Muscle of leg (tissue), 11 donors: ENCODE measurements around the gene PIEZO1. TPM values are rescaled to one million over a fixed set of nuclear protein-coding genes. Genes with fewer than 3 reads are reported as not detected.

Experiments
- DNase-seq: peaks from one replicate; pipeline ENCODE4 v3.0.0; 2013
- H3K27ac ChIP-seq: one replicate; pipeline ENCODE4 v1.5.1; 2013; ENCODE audit warnings: mild to moderate bottlenecking, low read length, control low read depth
- H3K27me3 ChIP-seq: one replicate; pipeline ENCODE4 v1.6.1; 2013; ENCODE audit warnings: low read length; ENCODE audit not compliant: control insufficient read depth, insufficient read depth
- H3K36me3 ChIP-seq: one replicate; pipeline ENCODE4 v1.6.1; 2013; ENCODE audit warnings: low read length; ENCODE audit not compliant: control insufficient read depth, insufficient read depth
- H3K4me1 ChIP-seq: one replicate; pipeline ENCODE4 v1.6.1; 2013; ENCODE audit warnings: low read length; ENCODE audit not compliant: control insufficient read depth, insufficient read depth
- H3K4me3 ChIP-seq: one replicate; pipeline ENCODE4 v1.5.1; 2013; ENCODE audit warnings: low read length, control low read depth
- H3K9me3 ChIP-seq: replicated peaks from 2 replicates; pipeline ENCODE4 v1.6.1; 2013; ENCODE audit warnings: low read depth, low read length; ENCODE audit not compliant: control insufficient read depth
- WGBS: methylation state at CpG from one replicate; pipeline ENCODE4 v1.1.5; 2013; ENCODE audit warnings: missing lambda C conversion rate; ENCODE audit not compliant: insufficient coverage; 5-methylcytosine and 5-hydroxymethylcytosine counted together
- polyA plus RNA-seq, 8 donors: library from polyadenylated mRNA; unstranded; fragments of 120-200 nt; gene quantifications; one replicate each; pipeline versions ENCODE4 v1.2.1 to v1.2.3, GENCODE V29; 2013; ENCODE audit warnings: inconsistent platforms in 1 of 8, low replicate concordance in 1 of 8; ENCODE audit not compliant: insufficient read length in 8 of 8, insufficient read depth in 1 of 8
- total RNA-seq: library from RNA; stranded (reverse); fragments of 120-200 nt; gene quantifications from one replicate; pipeline ENCODE4 v1.2.4, GENCODE V29; 2013

The PIEZO1 gene
- total and polyA plus RNA-seq, 9 donors = 48.6 to 75.6 (median 59.3) TPM

DNA sequence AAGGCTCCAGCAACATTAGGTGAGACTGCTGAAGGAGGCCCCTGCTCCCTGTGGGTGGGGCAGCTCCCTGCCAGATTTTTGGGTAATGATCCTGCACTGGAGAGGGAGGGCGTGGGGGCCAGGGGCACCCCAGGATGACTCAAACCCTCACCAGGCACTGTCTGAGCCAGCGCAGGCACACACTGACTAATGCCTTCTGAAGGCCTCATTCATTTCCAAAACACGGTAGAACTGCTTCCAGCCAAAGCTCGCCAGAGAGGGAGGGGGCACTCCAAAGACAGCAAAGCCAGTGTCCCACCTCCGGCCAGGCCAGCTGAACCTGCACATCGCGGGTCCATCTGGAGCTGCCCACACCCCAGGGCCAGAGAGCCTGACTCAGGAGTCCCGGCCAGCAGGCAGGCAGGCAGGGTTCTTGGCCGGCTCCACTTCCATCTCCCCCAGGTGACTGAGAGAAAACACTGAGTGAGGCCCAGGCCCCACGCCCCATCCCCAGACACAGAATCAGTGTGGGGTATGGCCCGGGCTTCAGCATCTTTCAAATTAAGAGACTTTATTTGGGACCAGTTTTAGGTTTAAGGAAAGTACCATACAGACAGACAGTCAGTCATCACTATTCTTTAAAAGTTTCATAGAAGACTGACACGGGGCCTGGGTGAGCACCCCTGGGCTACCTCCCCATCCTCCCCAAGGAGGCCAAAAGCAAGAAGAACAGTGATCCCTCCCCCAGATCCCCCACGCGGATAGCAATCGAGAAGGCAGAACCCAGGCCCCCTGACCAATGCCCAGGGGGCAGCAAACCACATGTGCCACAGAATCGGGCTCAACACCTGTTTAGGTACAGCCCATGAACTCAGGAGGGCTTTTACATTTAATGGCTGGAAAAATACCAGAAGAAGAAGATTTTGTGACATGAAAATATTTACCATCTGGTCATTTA lies 2.3 kb downstream of the PIEZO1 start:
- DNase-seq = no peak
- Histone ChIP-seq H3K9me3 (no peaks in the 10 kb centered on the region), H3K27me3 (peaks cover 44% of the 10 kb centered on the region), H3K36me3 (no peaks in the 10 kb centered on the region), H3K27ac (peak overlapping the region; percentile 74), H3K4me3 (peak overlapping the region; percentile 50), H3K4me1 (peaks cover 60% of the 10 kb centered on the region)
- 59% methylated on average over 4 of the region's 16 CpGs for WGBS

GRCh38 chr16:88781140-88782077 lies 3.6 kb downstream of the PIEZO1 start:
- peaks cover 69% of the 10 kb centered on the region for H3K4me1 ChIP-seq
- H3K4me3 ChIP-seq = no peak overlapping the region
- WGBS = 78% methylated on average over 26 of the region's 28 CpGs
- DNase-seq = no peak
- no peaks in the 10 kb centered on the region for H3K36me3 ChIP-seq
- no peaks in the 10 kb centered on the region for H3K9me3 ChIP-seq
- H3K27ac ChIP-seq = no peak overlapping the region
- H3K27me3 ChIP-seq = peaks cover 42% of the 10 kb centered on the region

DNA sequence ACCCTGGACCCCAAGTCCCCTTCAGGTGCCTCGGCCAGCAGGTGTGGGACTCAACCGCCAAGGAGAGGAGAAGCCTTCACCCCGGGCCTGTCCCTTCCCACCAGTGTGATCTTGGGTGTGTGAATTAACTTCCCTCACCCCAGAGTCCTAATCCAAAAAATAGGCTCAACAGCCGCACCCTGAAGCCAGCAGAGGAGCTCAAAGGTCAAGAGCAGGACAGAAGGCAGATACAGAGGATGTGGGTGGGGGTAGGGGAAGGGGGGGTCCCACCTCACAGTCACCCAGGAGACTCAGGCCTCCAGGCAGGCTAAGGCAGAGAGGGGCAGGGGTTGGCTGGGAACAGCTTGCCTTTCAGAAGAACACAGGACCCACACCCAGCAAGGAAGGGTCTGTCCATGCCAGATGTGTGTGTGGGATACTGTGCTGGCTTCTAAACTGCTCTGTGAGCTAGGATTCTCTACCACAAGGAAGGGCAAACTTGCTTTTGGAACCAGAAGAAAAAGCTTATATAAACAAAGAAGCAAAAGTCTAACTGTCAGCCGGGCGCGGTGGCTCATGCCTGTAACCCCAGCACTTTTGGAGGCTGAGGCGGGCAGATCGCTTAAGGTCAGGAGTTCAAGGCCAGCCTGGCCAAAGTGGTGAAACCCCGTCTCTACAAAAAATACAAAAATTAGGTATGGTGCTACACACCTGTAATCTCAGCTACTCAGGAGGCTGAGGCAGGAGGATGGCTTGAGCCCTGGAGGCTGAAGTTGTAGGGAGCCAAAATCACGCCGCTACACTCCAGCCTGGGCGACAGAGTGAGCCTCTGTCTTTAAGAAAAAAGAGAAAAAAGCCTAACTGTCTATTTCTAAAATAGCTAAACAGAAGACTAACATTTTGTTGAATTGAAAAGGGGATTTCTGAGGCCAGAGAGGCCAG lies 4.6 kb downstream of the PIEZO1 start:
- 100% methylated on average over 3 of the region's 13 CpGs for WGBS
- DNase-seq = no peak
- Histone ChIP-seq H3K27ac (no peak overlapping the region), H3K36me3 (no peaks in the 10 kb centered on the region), H3K9me3 (no peaks in the 10 kb centered on the region), H3K4me3 (no peak overlapping the region), H3K27me3 (peaks cover 40% of the 10 kb centered on the region), H3K4me1 (peaks cover 66% of the 10 kb centered on the region)

DNA sequence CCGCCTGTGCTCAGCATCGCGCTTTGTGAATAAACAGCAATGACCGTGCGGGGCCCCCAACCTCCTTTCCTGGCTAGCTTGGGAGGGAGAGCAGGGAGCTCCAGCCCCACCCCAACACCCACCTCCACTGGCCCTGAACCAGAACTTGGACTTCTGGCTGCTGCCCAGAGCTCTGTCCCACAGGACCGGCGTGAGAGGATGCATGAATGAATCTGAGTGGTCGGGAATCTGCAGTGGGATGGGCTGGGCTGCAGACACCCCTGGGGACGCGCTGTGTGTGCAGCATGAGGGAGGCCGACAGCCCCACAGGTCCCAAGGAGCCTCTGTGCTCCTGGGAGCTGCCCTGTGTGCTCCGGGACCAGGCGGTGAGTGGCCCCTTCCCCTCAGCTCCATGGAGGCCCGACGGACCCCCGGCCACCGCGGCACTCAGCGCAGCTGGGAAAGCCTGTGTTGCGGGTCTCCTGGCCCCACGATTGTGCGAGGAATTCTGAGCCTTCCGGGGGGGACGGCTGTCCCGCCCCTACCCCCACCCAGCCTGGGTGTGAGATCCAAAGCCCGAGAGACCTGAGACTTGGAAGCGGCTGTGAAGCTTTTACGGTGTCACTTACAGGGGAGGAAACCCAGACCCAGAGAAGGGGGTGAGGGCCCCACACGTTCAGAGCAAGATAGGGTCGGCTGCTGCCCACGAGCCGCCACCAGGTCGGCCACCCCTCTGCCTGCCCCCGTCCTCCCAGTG lies 5.4 kb downstream of the PIEZO1 start:
- DNase-seq = peak; percentile 51
- H3K4me3 ChIP-seq = no peak overlapping the region
- peaks cover 44% of the 10 kb centered on the region for H3K27me3 ChIP-seq
- H3K27ac ChIP-seq = no peak overlapping the region
- 25% methylated on average over 15 of the region's 34 CpGs for WGBS
- no peaks in the 10 kb centered on the region for H3K9me3 ChIP-seq
- H3K4me1 ChIP-seq = peaks cover 71% of the 10 kb centered on the region
- H3K36me3 ChIP-seq = no peaks in the 10 kb centered on the region

GRCh38 chr16:88778541-88779065 lies 6.4 kb downstream of the PIEZO1 start:
- Histone ChIP-seq H3K27ac (no peak overlapping the region), H3K27me3 (peaks cover 45% of the 10 kb centered on the region), H3K4me3 (no peak overlapping the region), H3K4me1 (peaks cover 74% of the 10 kb centered on the region), H3K9me3 (no peaks in the 10 kb centered on the region), H3K36me3 (no peaks in the 10 kb centered on the region)
- no peak for DNase-seq
- 78% methylated on average over 18 of the region's 30 CpGs for WGBS

DNA sequence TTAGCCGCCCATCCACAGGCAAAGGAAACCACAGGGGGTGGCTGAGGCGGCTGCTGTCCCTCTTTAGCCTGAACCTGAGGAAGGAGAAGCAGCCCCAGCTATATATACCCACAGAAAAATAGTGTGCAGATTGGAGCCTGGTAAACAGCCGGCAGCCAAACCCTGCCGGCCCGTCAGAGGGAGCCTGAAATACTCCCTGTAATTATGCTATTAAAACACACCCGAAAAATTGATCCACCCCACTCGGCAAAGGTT lies 6.8 kb downstream of the PIEZO1 start:
- peaks cover 74% of the 10 kb centered on the region for H3K4me1 ChIP-seq
- H3K4me3 ChIP-seq = no peak overlapping the region
- H3K27me3 ChIP-seq = peaks cover 45% of the 10 kb centered on the region
- no peak for DNase-seq
- H3K36me3 ChIP-seq = no peaks in the 10 kb centered on the region
- WGBS = 72% methylated on average over 4 of the region's 7 CpGs
- peak overlapping the region; percentile 42 for H3K27ac ChIP-seq
- H3K9me3 ChIP-seq = no peaks in the 10 kb centered on the region

DNA sequence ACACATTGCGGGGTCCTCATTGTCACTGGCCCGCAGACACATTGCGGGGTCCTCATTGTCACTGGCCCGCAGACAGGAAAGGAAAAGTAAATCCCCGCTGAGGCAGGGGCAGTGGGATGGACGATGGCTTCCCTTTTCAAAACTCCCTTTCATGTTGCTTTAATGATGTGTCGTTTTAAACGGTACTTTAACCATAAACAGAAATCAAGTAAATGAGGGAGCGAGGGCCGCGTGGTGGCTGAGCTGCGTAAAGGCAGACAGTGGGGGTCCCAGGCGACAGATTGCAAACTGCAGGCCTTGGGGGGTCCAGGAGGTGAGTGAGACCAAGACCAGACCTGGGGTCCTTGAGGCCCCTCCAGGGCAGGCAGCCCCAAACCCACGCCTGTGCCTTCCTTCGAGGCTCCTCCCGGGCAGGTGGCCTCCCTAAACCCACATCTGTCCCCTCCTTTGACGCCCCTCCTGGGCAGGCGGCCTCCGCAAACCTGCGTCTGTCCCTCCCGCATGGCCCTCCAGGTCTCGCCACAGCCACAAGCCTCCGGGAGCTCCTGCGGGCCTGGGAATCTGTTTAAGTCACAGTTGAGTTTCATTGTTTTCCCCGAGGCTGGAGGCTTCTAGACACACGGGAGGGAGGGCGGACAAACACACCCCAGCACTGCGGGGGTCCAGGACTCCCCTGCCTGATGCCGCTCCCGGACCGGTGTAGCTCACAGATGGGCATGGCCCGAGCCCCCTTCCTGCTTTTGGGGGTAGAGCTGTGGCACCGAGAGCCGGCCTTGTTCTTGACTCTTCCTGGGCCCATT lies 7.3 kb downstream of the PIEZO1 start:
- H3K36me3 ChIP-seq = no peaks in the 10 kb centered on the region
- H3K27me3 ChIP-seq = peaks cover 45% of the 10 kb centered on the region
- H3K9me3 ChIP-seq = no peaks in the 10 kb centered on the region
- no peak for DNase-seq
- 73% methylated on average over 23 of the region's 34 CpGs for WGBS
- no peak overlapping the region for H3K4me3 ChIP-seq
- H3K27ac ChIP-seq = peak overlapping the region; percentile 42
- H3K4me1 ChIP-seq = peaks cover 74% of the 10 kb centered on the region

GRCh38 chr16:88775825-88776224 lies 9.2 kb downstream of the PIEZO1 start:
- no peak overlapping the region for H3K4me3 ChIP-seq
- no peak for DNase-seq
- H3K9me3 ChIP-seq = no peaks in the 10 kb centered on the region
- peaks cover 79% of the 10 kb centered on the region for H3K4me1 ChIP-seq
- H3K27ac ChIP-seq = no peak overlapping the region
- H3K36me3 ChIP-seq = no peaks in the 10 kb centered on the region
- peaks cover 40% of the 10 kb centered on the region for H3K27me3 ChIP-seq
- 91% methylated on average over 17 of the region's 18 CpGs for WGBS
